Fibroblast of skin of left quadriceps (primary cell): ENCODE measurements around the gene CBX2.

ENCODE experiments used
- DNase-seq, 2 experiments: peaks; one replicate each; pipeline ENCODE4 v3.0.0-alpha.2; 2013; ENCODE audit warnings: low read depth in 2 of 2

CBX2 gene

DNA sequence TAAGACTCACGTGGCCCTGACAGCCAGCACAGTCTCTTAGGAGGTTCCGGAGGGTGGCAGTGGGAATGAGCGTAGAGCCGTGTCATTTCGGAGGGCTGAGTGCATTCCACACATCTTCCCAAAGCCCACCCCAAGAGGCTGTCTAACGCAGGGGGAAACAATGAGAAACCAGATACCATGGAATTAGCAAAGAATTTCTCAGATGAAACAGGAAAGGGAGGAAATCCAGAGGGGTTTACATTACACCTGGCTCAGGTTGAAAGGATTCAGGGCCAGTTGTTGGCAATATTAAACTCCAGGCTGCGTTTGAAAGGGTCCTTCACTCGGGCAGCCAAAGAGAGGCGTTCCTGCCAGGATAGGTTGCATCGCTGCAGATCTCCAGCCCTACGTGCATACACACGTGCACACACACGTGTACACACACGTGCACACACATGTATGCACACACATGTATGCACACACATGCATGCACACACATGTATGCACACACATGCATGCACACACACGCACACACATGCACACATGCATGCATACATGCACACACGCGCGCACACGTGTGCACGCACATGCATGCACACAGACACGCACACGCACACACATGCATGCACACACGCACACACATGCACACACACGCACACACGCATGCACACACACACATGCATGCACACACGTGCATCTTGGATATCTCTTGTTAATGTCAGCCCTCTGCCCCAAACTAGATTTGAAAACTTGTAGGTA is 49.1 kb downstream of the CBX2 start:
- DNase-seq: no peak

DNA sequence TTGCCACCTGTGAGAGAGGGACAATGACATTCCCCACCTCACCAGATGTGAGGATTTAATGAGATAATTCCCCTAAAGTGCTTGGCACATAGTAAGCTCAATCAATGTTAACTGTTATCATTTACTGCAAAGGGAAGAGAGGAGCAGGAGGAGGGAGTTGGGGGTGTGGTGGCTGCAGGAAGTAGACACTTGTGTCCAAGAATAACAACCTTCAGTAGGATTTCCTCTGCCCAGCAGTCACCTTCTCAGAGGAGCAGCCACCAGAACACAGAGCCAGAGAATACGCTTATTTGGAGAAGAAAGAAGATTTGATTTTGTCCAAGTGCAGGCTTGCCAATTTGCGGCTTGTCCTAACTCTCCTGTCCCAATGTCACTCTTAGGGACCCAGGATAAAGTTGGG is 51.1 kb downstream of the CBX2 start:
- no peak for DNase-seq

DNA sequence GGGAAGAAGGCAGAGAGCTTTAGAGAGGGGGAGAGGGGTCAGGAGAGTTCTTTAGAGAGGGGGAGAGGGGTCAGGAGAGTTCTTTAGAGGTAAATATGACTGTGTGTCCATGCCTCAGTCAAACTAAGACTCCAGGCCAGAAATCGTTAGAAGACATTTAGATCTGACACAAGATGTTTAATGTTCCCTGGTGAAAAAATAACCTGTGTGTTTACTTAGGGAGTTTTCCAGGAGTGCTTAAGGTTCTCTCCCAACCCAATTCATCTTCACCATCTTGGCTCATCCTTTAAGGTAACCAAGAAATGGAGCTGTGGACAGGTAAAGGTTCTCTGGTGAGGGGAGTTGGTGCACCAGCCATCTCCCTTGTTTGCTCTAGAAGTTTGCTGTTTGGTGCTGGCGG is 51.5 kb downstream of the CBX2 start:
- DNase-seq: no peak

- no peak for DNase-seq
Measured at GRCh38 chr17:79830303-79830702, 52.4 kb downstream of the CBX2 start.

GRCh38 chr17:79830763-79831264 is 52.9 kb downstream of the CBX2 start:
- no peak for DNase-seq

DNA sequence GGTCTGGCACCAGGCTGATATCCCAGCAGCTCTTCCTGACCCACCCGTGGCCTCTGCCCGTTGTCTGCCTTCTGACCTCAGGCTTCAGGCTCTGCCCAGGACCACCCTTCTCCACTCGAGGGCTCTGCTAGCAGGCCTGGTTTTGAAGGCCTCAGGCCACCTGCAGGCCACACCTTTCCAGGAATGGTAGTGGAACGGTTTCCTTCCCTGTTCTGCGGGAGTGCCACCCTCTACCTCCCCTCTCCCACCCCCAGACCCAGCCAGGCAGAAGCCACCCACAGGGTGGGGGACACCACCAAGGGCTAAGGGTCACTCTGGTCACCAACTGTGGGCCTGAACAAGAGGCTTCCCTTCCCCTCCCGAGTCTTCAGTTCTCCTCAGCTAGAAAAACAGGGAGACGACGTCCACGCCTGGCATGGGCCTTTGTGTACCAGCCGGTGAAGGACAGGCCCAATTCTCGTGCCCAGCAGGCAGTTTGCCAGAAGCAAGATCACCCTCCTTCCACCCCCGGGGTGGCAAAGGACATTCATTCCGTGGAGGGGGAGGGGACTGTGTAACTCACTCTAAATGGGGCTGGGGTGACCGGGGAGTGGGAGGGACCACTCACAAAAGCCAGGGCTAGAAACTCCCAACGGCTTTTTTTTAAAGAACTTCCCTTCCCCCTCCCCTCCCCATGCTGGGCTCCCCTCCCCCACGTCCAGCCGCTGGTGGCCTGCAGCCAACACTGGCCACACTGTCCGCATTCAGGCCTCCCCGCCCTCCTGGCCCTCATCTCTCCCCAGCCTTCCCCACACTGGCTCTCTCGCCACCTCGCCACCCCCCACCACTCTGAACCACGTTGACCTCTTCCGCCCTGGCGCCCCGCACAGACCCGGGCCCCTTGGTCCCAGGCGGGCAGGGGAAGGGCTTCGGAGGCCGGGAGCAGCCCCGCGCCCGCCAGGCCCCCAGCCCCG is 53.6 kb downstream of the CBX2 start:
- no peak for DNase-seq

GRCh38 chr17:79832218-79833109 is 54.5 kb downstream of the CBX2 start:
- DNase-seq: no peak

DNA sequence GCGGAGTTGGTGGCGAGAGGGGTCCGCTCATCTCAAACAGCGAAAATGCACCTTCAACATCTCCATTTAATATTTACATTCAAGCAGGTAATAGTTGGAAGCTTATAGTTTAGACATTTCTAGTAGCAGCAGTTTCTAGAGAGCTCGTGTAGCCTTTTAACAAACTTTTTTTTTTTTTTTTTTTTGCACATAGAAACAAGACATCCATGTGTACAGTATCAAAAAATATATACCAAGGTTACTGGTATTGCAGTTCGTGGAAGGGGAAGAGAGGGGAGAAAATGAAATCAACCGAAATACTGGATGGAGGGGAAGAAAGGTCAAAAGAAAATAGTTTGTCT is 55.1 kb downstream of the CBX2 start:
- DNase-seq: no peak

GRCh38 chr17:79833744-79834564 is 56.0 kb downstream of the CBX2 start:
- DNase-seq: no peak

GRCh38 chr17:79834565-79835469 is 56.9 kb downstream of the CBX2 start:
- no peak for DNase-seq

GRCh38 chr17:79835470-79835899 is 57.5 kb downstream of the CBX2 start:
- DNase-seq: no peak

- no peak for DNase-seq
Measured at GRCh38 chr17:79835953-79836509, 58.1 kb downstream of the CBX2 start.

DNA sequence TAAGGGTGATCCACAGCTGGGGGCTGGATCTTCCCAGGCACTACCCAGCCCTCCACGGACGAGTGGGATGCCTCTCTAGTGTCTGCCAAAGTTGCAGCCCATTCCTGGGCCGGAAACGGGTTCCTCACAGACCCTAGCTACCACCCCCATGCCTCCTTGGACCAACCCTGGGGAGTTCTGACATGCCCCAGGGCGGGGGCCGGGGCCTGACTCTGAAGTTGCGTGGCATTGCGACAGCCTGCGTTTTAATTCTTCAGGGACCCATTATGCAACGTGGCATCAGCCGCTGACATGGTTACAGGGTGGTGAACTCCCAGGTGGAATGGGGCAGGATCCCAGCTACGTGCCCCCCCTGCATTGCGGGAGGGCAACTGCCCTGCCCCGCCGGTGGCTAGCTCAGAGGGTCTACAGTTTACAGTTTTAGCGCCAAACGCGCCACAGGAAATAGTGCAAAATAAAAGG is 58.6 kb downstream of the CBX2 start:
- no peak for DNase-seq

GRCh38 chr17:79836972-79837887 is 59.3 kb downstream of the CBX2 start:
- DNase-seq: peak in 1 of 2 experiments; percentile 18
